ENCODE measurements around the gene SPDYE16.
"Not testable (repeated sequence)": the region's sequence is repeated elsewhere in the genome, so short reads cannot be mapped to it uniquely, and the experiment has no call there.

SPDYE16 gene

GRCh38 chr7:76503244-76503643, 39.9 kb downstream of the SPDYE16 start:
- H3K27me3 ChIP-seq (ENCODE audit: control insufficient read depth in 5 of 5, insufficient read depth in 4 of 5, low read length in 5 of 5); H3K4me1 ChIP-seq (ENCODE audit: control insufficient read depth in 5 of 5, insufficient read depth in 5 of 5, low read length in 5 of 5); H3K4me3 ChIP-seq (ENCODE audit: low read depth in 1 of 5, low read length in 5 of 5); H3K9me3 ChIP-seq (ENCODE audit: control insufficient read depth in 5 of 5, low read length in 5 of 5); H3K27ac ChIP-seq (ENCODE audit: low read depth, low read length); H3K9ac ChIP-seq (ENCODE audit: low read length in 5 of 5): not testable (repeated sequence)
- H3K36me3 ChIP-seq (ENCODE audit: control insufficient read depth in 5 of 5, insufficient read depth in 5 of 5, low read length in 5 of 5), result peaks cover 0 to 50% (median 26%) of the 10 kb centered on the region in 5 donors

GRCh38 chr7:76502836-76503235, 40.3 kb downstream of the SPDYE16 start:
- H3K27ac ChIP-seq (ENCODE audit: low read depth, low read length); H3K4me1 ChIP-seq (ENCODE audit: control insufficient read depth in 5 of 5, insufficient read depth in 5 of 5, low read length in 5 of 5); H3K9me3 ChIP-seq (ENCODE audit: control insufficient read depth in 5 of 5, low read length in 5 of 5); H3K9ac ChIP-seq (ENCODE audit: low read length in 5 of 5); H3K4me3 ChIP-seq (ENCODE audit: low read depth in 1 of 5, low read length in 5 of 5); H3K27me3 ChIP-seq (ENCODE audit: control insufficient read depth in 5 of 5, insufficient read depth in 4 of 5, low read length in 5 of 5): not testable (repeated sequence)
- peaks cover 0 to 50% (median 26%) of the 10 kb centered on the region in 5 donors for H3K36me3 ChIP-seq (ENCODE audit: control insufficient read depth in 5 of 5, insufficient read depth in 5 of 5, low read length in 5 of 5)

- H3K9ac ChIP-seq (ENCODE audit: low read length in 5 of 5); H3K9me3 ChIP-seq (ENCODE audit: control insufficient read depth in 5 of 5, low read length in 5 of 5); H3K4me3 ChIP-seq (ENCODE audit: low read depth in 1 of 5, low read length in 5 of 5); H3K4me1 ChIP-seq (ENCODE audit: control insufficient read depth in 5 of 5, insufficient read depth in 5 of 5, low read length in 5 of 5); H3K27ac ChIP-seq (ENCODE audit: low read depth, low read length); H3K27me3 ChIP-seq (ENCODE audit: control insufficient read depth in 5 of 5, insufficient read depth in 4 of 5, low read length in 5 of 5): not testable (repeated sequence)
- peaks cover 0 to 50% (median 26%) of the 10 kb centered on the region in 5 donors for H3K36me3 ChIP-seq (ENCODE audit: control insufficient read depth in 5 of 5, insufficient read depth in 5 of 5, low read length in 5 of 5)
These were observed 40.9 kb downstream of the SPDYE16 start for GRCh38 chr7:76502224-76502623.

GRCh38 chr7:76499924-76500241, 43.2 kb downstream of the SPDYE16 start:
- H3K9ac ChIP-seq (ENCODE audit: low read length in 5 of 5); H3K4me1 ChIP-seq (ENCODE audit: control insufficient read depth in 5 of 5, insufficient read depth in 5 of 5, low read length in 5 of 5); H3K27me3 ChIP-seq (ENCODE audit: control insufficient read depth in 5 of 5, insufficient read depth in 4 of 5, low read length in 5 of 5); H3K4me3 ChIP-seq (ENCODE audit: low read depth in 1 of 5, low read length in 5 of 5); H3K27ac ChIP-seq (ENCODE audit: low read depth, low read length); H3K9me3 ChIP-seq (ENCODE audit: control insufficient read depth in 5 of 5, low read length in 5 of 5): not testable (repeated sequence)
- peaks cover 0 to 29% (median 12%) of the 10 kb centered on the region in 5 donors for H3K36me3 ChIP-seq (ENCODE audit: control insufficient read depth in 5 of 5, insufficient read depth in 5 of 5, low read length in 5 of 5)

- H3K4me1 ChIP-seq (ENCODE audit: control insufficient read depth in 5 of 5, insufficient read depth in 5 of 5, low read length in 5 of 5); H3K9me3 ChIP-seq (ENCODE audit: control insufficient read depth in 5 of 5, low read length in 5 of 5); H3K9ac ChIP-seq (ENCODE audit: low read length in 5 of 5); H3K27ac ChIP-seq (ENCODE audit: low read depth, low read length); H3K27me3 ChIP-seq (ENCODE audit: control insufficient read depth in 5 of 5, insufficient read depth in 4 of 5, low read length in 5 of 5); H3K4me3 ChIP-seq (ENCODE audit: low read depth in 1 of 5, low read length in 5 of 5): not testable (repeated sequence)
- peaks cover 0 to 25% (median 12%) of the 10 kb centered on the region in 5 donors for H3K36me3 ChIP-seq (ENCODE audit: control insufficient read depth in 5 of 5, insufficient read depth in 5 of 5, low read length in 5 of 5)
These were observed 43.7 kb downstream of the SPDYE16 start for GRCh38 chr7:76499201-76499923.

- peaks cover 0 to 24% (median 12%) of the 10 kb centered on the region in 5 donors for H3K36me3 ChIP-seq (ENCODE audit: control insufficient read depth in 5 of 5, insufficient read depth in 5 of 5, low read length in 5 of 5)
- H3K9me3 ChIP-seq (ENCODE audit: control insufficient read depth in 5 of 5, low read length in 5 of 5); H3K27me3 ChIP-seq (ENCODE audit: control insufficient read depth in 5 of 5, insufficient read depth in 4 of 5, low read length in 5 of 5); H3K9ac ChIP-seq (ENCODE audit: low read length in 5 of 5); H3K4me1 ChIP-seq (ENCODE audit: control insufficient read depth in 5 of 5, insufficient read depth in 5 of 5, low read length in 5 of 5); H3K27ac ChIP-seq (ENCODE audit: low read depth, low read length); H3K4me3 ChIP-seq (ENCODE audit: low read depth in 1 of 5, low read length in 5 of 5): not testable (repeated sequence)
These were observed 44.4 kb downstream of the SPDYE16 start for GRCh38 chr7:76498583-76499200.

- H3K27me3 ChIP-seq (ENCODE audit: control insufficient read depth in 5 of 5, insufficient read depth in 4 of 5, low read length in 5 of 5); H3K27ac ChIP-seq (ENCODE audit: low read depth, low read length); H3K4me3 ChIP-seq (ENCODE audit: low read depth in 1 of 5, low read length in 5 of 5); H3K4me1 ChIP-seq (ENCODE audit: control insufficient read depth in 5 of 5, insufficient read depth in 5 of 5, low read length in 5 of 5); H3K9me3 ChIP-seq (ENCODE audit: control insufficient read depth in 5 of 5, low read length in 5 of 5); H3K9ac ChIP-seq (ENCODE audit: low read length in 5 of 5): not testable (repeated sequence)
- peaks cover 0 to 22% (median 8%) of the 10 kb centered on the region in 5 donors for H3K36me3 ChIP-seq (ENCODE audit: control insufficient read depth in 5 of 5, insufficient read depth in 5 of 5, low read length in 5 of 5)
These were observed 45.0 kb downstream of the SPDYE16 start for GRCh38 chr7:76497918-76498582.

- H3K9me3 ChIP-seq (ENCODE audit: control insufficient read depth in 5 of 5, low read length in 5 of 5); H3K36me3 ChIP-seq (ENCODE audit: control insufficient read depth in 5 of 5, insufficient read depth in 5 of 5, low read length in 5 of 5); H3K4me3 ChIP-seq (ENCODE audit: low read depth in 1 of 5, low read length in 5 of 5); H3K27ac ChIP-seq (ENCODE audit: low read depth, low read length); H3K27me3 ChIP-seq (ENCODE audit: control insufficient read depth in 5 of 5, insufficient read depth in 4 of 5, low read length in 5 of 5); H3K9ac ChIP-seq (ENCODE audit: low read length in 5 of 5); H3K4me1 ChIP-seq (ENCODE audit: control insufficient read depth in 5 of 5, insufficient read depth in 5 of 5, low read length in 5 of 5): not testable (repeated sequence)
These were observed 47.4 kb downstream of the SPDYE16 start for GRCh38 chr7:76495717-76496116.

GRCh38 chr7:76492139-76492538, 51.0 kb downstream of the SPDYE16 start:
- H3K9me3 ChIP-seq (ENCODE audit: control insufficient read depth in 5 of 5, low read length in 5 of 5); H3K27ac ChIP-seq (ENCODE audit: low read depth, low read length); H3K9ac ChIP-seq (ENCODE audit: low read length in 5 of 5); H3K4me1 ChIP-seq (ENCODE audit: control insufficient read depth in 5 of 5, insufficient read depth in 5 of 5, low read length in 5 of 5); H3K4me3 ChIP-seq (ENCODE audit: low read depth in 1 of 5, low read length in 5 of 5); H3K36me3 ChIP-seq (ENCODE audit: control insufficient read depth in 5 of 5, insufficient read depth in 5 of 5, low read length in 5 of 5); H3K27me3 ChIP-seq (ENCODE audit: control insufficient read depth in 5 of 5, insufficient read depth in 4 of 5, low read length in 5 of 5): not testable (repeated sequence)

GRCh38 chr7:76487969-76488368, 55.1 kb downstream of the SPDYE16 start:
- not testable (repeated sequence) for H3K4me3 ChIP-seq (ENCODE audit: low read depth in 1 of 5, low read length in 5 of 5); H3K36me3 ChIP-seq (ENCODE audit: control insufficient read depth in 5 of 5, insufficient read depth in 5 of 5, low read length in 5 of 5); H3K9ac ChIP-seq (ENCODE audit: low read length in 5 of 5); H3K9me3 ChIP-seq (ENCODE audit: control insufficient read depth in 5 of 5, low read length in 5 of 5); H3K4me1 ChIP-seq (ENCODE audit: control insufficient read depth in 5 of 5, insufficient read depth in 5 of 5, low read length in 5 of 5); H3K27me3 ChIP-seq (ENCODE audit: control insufficient read depth in 5 of 5, insufficient read depth in 4 of 5, low read length in 5 of 5); H3K27ac ChIP-seq (ENCODE audit: low read depth, low read length)
